HTERT RPE-1 (cell line): Measurements from ENCODE around the gene TCF21.
"Not testable (repeated sequence)": the region's sequence is repeated elsewhere in the genome, so short reads cannot be mapped to it uniquely, and the experiment has no call there.

ENCODE experiments used
- in situ Hi-C: fragments of 300-500 bp; cut with MboI; formaldehyde crosslinking; loops from 4 replicates; pipeline ENCODE4 v1.14.3; 2020; ENCODE audit warnings: low sequenced_read_pairs

The TCF21 gene

DNA sequence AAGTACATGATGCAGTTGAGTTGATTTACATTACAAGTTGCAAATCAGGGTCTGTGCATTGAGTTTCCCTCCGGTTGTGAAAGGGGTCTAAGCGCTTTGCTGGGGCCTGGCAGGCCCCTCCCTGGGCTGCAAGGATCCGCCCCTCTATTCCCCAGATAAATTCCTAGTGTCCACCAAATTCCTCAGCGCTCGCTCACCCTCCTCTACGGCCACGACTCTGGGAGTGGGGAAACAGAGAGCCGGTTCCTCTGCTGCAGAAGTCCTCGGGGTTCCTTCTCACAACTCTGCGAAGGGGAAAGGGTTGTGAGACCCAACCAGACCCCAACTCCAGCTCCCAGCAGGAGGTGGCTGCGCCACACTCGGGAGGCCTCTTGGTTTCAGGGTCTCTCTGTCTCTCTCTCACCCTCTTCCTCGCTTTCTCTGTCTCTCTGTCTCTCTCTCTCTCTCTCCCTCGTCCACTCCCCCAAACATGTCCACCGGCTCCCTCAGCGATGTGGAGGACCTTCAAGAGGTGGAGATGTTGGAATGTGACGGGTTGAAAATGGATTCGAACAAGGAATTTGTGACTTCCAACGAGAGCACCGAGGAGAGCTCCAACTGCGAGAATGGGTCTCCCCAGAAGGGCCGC, at the start of gene TCF21:
TSS of gene TCF21 (plus strand) at position 185 of the 628 bp plus-strand sequence. CDS start at position 470, 285 bp downstream.
- in situ Hi-C loops: no loop called here

DNA sequence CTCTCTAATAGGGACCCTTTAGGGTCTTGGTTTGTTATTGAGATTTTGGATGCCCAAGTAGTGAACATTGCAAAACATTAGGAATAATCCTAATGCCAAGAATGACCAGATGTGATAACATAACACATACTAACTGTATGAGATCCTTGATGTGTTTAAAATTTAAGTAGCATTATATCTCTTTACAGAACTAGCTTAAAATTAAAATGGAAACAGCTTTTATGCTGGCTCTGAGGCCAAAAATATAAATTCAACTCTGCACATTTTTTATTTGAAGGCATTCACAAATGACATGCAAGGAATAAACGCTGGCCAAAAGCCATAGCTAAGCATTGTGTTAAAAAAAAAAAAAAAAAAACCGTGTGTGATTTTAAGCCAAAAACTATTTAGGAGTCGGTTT, 47.7 kb upstream of the TCF21 start:
- in situ Hi-C loops: no loop called here

DNA sequence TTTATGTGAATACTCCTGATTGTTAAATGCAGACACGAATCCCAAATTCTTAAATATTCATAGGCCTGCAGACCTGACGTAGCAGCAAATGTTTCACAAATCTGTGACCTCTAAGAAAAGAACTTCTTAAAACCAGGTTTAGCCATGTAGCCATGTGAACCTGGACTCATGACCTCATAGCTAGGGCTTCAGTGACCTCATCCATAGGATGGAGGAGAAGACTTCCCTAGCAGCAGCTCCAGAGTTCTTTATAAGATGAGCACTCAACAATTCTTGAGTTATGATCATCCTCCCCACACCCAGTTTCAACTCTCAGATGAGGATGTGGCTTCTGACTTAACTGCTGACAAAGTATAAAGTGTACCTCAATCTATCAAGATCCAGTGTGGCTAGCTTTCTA, 45.8 kb upstream of the TCF21 start:
- in situ Hi-C loops: no loop called here

DNA sequence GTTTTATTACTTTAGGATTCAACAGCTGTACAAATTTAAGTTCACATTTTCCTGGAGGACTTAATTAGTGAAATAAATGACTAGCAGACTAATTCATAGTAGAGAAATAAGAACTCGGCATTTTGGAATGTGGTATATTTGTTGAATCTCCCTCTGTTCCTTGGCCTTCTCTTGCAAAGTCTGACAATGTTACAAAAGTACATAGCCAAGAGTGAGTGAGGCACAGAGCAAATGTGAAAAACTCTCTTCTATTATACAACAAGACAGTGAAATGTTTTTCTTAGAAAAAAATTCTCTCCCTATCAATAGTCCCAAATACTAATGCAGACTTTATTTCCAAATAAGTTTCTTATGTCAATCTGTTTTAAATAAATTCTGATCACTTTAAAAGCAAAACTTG, 44.2 kb upstream of the TCF21 start:
- in situ Hi-C loops: no loop called here

DNA sequence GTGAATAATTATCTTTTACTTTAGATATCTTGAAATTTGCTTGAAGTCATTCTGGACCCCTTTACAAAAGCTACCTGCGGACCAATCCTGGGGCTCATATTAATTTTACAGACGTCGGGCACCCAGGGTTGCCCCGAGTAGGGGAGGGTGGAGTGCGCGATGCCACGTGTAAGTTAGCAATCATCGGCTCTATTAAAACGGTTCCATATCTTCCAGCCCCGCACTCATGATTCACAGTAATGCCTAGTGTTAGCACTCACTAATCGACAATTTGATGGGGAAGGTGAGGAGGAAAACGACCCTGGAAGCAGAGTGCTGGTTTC, 34.9 kb upstream of the TCF21 start:
- in situ Hi-C loops: no loop called here

DNA sequence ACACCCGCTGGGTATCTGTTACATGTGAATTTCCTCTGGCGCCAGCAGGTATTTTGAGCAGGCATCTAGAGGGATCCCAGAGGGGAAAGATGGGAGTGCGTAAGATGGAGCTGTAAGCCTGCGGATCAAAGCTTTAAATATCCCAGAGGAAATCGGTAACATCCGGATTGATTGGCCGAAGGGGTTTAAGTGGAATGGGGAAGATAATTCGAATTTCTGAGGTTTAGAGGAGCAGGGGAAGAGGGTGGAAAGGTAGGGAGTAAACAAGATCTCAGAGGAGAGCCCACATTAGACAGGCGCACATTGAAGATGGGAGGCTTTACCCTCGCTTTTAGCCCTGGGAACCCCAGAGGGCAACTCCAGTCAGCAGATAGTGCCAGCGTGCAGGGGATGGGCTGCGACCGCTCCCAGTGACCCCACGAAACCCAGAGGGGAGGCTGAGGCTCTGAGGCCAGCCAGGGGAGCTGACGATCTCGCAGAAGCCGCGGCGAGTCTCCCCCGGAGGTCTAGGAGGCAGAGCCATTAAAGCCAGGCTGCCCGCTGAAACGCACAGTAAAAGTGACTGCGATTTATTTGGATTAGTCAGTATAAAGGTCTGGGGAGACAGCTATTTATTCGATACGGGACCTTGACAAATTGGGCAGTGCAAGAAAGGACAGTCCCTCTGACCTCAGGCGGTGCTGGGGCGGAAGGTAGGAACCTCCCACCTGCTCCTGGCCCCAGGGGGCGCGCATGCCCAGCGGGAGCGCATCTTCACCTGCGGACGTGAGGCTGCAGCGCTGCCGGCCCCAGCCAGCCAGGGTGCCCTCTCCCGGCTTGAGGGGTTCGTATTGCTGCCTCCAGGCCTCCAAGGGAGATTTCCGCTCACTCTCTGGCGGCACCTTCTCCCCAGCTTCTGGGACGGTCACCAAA, 34.3 kb upstream of the TCF21 start:
- in situ Hi-C loops: no loop called here

DNA sequence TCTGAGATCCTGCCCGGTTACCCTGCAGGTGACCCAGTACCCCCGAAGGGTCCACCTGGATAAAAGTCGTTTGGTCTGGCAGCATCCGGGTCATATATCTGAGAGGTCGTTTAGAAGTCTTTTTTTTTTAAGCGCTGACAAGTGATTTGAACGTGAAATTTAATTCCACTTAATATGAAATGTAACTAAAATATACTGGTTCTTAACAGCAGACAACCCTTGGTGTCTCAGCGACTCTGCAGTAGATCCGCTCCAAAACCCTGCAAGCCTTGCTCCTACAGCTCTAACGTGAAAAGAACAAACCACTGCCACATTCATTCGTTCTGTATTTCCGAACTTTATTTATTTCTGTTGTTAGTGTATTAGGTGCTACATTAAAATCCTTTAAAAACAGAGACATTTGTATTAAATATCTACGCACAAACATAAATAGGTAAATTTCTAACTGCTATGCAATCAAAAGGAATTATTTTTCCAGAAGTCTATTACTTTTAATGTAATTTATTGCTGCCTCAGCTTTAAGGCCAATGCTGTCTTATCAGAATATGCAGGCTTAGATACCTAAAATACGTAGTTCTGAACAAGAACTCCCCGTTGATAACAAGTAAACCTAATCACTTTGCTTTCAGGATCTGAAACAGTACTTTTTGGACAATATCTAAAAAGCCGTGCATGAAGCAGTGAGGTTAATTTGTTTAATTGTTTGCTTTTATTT, 33.5 kb upstream of the TCF21 start:
- in situ Hi-C loops: no loop called here

DNA sequence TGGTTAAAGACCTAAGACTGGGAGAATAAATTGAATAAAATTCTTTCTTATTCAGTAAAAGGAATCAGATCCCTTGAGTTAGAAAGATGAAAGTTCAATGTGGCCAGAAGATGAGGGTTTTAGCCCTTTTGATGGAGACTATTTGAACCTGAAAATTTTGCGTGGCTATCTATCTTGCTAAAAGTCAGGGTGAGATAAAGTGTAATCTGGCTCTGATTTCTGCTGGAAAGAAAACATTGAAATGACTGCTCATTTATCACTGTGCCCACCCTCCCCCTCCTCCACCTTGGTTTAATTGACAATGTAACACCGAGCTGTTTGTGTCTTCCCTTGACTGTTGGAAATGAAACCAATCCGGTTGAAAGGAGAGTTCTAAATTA, 32.9 kb upstream of the TCF21 start:
- in situ Hi-C loops: no loop called here

DNA sequence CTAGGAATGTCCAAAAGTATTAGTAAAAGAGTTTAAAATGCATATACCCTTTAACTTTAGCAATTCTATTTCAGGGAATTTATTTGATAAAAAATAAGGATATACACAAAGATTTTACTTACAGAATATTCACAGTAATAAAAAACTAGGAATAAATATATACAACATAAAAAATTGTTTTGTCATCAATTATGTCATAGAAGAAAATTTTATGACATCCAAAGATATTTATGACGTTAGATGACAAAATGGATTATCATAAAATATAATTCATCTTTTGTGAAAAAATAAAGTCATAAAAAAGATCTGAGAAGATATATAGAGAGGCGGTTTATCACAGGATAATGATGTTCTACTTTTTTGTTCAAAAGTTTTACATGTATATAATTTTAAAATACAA, 32.0 kb upstream of the TCF21 start:
- in situ Hi-C loops: no loop called here

DNA sequence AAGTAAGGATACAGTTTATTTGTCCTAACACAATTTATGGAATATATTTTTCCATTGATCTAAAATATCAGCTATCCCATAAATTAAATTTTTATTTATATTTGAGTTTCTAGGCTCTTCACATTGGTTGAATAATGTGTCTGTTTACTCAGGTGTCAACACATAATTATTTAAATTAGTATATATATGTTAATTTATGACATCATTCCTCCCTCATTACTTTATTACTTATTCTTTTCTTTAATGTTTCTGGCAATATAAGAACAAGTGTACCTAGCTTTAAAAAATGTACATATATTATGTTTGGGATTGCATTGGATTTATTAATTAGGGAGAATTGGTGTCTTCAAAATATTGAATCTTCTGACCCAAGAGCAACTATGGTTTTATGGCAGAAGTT, 31.2 kb upstream of the TCF21 start:
- in situ Hi-C loops: no loop called here

DNA sequence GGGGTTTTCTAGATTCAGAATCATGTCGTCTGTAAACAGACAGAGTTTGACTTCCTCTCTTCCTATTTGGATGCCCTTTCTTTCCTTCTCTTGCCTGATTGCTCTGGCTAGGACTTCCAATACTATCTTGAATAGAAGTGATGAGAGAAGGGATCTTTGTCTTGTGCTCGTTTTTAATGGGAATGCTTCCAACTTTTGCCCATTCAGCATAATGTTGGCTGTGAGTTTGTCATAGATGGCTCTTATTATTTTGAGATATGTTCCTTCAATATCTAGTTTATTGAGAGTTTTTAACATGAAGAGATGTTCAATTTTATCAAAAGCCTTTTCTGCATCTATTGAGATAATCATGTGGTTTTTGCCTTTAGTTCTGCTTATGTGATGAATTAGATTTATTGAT, 27.6 kb upstream of the TCF21 start:
- in situ Hi-C loops: not testable (repeated sequence)

DNA sequence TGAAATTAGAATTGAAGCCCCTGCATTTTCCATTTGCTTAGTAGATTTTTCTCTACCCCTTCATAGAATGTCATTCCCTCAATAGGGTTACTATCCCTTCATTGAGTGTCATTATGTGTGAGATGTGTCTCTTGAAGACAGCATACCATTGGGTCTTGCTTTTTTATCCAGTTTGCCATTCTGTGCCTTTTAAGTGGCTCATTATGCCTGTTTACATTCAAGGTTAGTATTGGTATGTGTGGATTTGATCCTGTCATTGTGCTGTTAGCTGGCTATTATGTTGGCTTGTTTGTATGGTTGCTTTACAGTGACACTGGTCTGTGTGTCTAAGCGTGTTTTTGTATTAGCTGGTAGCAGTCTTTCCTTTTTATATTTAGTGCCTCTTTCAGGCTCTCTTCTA, 25.7 kb upstream of the TCF21 start:
- in situ Hi-C loops: no loop called here

DNA sequence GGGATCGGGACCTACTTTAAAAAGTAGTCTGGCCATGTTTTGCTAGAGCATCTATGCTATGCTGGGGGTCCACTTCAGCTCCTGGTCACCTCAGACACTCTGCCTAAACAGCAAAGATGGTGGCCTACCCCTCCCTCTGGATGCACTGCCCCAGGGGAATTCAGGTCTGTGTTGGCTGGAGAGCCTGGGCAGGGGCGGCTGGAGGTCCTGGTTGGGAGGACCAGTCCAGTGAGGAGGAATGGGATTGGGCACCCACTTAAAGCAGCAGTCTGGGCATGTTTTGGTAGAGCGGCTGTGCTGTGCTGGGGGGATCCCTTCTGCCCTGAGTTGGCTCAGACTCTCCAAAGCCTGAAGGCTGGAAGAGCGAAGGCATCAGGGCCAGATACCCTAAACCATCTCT, 23.2 kb upstream of the TCF21 start:
- in situ Hi-C loops: no loop called here

DNA sequence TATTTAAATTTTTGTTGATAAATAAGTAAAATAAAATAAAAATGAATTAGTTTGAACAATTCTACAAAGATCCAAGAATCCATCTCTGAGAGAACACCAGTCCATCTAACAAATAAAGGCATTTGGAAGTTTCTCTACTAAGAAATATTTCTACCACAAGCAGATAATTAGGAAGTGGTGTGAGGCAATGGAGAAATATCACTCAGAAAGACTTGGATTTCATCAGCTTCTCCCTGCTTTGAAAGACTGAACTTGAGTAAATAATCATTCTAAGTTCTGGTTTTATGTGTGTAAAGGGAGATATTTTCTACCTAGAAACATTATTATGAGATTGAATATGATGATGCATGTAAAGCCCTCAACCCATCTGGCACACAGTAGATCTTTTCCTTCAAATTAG, 17.8 kb upstream of the TCF21 start:
- in situ Hi-C loops: no loop called here

DNA sequence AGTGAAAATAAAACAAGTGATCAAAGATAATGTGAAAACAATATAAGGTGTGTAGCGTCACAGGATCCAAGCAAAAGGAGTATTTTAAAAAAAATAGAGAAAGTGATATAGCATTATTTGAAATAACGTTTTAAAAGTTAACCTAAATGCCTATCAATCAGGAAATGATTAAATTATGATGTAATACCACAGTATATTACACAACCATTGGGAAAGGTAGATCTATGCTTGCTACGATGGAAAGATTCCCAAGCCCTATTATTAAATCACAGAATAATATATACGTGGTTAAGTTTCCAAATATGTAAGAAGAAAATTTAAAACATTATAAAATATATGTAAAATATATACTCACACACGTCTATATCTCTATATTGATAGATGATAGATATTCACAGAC, 15.4 kb upstream of the TCF21 start:
- in situ Hi-C loops: no loop called here

DNA sequence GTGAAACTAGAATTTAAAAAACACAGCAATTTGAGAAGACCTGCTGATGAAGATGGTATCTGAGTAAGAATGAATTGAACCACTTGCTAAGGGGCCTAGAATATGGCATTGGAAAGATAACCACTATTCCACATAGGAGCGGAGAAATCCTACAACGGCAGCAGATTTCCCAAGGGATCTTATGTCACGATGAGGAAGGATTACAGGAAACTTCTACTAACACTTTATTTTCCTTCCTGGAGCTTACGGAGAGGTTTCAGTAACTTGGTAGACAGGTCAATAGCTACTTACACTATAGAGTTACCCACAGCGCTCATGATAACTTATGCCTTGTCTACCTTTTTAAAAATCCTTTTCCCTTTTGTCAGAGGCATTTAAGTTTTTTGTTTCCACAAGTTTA, 11.8 kb upstream of the TCF21 start:
- in situ Hi-C loops: no loop called here

DNA sequence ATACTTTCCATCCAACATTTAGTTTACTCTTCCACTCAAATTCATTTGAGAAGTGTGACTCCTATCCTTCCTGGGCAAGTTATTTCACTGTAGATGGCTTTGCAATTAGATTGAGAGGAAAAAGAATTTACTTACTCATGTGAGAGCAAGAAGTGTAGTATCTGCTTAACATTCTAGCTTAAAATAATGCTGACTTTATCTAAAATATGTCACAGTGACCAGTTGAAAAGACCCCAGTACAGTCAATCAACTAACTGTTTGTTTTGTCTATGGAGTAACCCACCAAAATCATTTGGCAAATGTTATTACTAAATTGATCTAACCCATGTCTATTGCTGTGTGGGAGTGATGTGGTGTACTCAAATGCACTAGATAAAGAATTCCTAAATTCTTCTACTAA, 8.9 kb upstream of the TCF21 start:
- in situ Hi-C loops: no loop called here

DNA sequence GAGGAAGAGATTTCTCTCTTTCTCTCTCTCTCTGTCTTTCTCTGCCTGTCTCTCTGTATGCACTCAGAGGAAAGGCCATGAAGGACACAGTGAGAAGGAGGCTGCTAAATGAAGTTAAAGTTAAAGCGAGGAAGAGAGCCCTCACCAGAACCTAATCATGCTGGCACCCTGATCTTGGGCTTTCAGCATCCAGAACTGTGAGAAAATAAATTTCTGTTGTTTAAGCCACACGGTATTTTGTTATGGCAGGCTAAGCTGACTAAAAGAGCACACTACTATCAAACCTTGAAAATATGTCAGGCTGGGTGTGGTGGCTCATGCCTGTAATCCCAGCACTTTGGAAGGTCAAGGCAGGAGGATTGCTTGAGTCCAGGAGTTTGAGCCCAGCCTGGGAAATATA, 8.0 kb upstream of the TCF21 start:
- in situ Hi-C loops: no loop called here

DNA sequence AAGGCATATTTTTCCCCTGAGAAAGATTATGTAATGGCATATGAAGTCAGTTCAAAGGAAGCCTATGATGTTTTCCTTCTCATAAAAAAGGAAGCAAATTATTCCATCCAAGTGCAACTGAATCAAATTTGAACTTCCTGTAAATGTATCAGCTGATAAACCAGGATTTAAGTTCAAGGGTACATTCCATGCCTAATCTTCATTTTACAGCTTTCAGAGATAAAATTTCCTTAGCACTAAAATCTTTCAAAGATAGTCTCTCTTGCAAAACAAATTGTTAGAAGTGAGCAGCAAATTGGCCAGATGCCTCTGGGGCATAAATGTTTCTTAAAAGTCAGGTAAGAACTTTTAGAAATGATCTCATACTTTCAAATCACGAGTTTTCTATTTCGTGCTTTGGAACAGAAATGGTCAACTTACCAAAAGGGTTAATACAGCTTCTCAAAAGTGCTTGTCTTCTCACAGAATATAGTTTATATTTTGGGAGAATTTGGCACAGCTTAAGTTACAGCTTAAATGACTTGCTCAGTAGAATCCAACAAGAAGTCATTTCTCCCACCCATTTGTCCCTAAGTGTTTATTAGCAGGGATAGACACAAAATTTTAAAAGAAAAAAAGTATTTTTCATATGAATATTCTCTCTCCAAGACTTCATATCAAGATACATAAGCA, 2.7 kb upstream of the TCF21 start:
- in situ Hi-C loops: no loop called here

DNA sequence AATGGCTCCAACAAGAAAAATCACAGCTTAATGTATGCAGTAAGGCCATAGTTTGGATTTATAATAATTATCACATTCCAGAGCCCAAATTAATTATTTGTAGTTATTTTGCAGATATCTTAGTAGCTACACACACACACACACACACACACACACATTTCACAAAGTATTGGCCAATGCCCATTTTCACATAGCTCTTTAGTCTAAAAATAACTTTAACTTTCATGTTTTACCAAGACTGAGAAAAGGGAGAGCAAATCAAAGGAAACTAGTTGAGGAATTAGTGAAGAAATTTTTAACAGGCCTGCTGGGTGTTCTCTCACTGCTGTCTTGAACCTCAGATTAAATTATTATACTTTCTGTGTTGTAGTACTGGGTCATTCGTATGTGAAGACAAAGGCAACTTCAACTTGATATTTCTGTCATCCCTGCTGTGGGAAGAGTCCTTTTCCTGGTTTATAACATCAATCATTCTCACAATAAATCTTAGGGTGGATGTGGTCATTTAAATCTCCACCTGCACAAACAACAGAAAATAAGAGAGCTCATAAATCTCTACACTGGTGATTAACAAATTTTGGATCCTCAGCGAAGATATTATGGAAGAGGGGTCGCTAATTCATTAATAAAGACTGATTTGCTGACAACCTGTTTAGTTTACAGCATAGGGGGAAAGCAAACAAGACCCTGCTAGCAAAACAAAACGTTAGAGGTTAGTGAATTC, 1.6 kb upstream of the TCF21 start:
- in situ Hi-C loops: no loop called here

DNA sequence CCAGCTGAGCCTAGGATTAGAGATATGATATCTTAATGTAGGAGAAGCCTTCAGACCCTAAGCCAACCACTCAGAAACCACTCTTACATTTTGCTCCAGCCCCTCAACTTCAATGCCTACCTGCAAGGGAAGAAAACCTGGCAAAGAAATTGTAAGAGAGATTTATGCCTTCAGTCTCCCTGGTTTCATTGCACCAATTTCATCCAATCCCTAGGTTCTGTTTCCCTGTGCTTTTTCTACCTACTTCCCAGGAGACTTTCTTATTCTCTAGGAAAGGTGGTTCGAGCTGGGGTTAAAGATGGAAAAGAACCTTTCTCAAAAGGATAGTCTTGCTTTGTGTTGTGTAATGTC, 1.1 kb upstream of the TCF21 start:
- in situ Hi-C loops: no loop called here
